DMS53 treated with DMSO at 0.1 percent for 48 hours (cell line): ENCODE data around the gene CNN3.

ENCODE experiments used
- DNase-seq: peaks from one replicate; lab custom pipeline; 2025; ENCODE audit not compliant: unreplicated experiment; lab: John Stamatoyannopoulos, UW

Gene CNN3

DNA sequence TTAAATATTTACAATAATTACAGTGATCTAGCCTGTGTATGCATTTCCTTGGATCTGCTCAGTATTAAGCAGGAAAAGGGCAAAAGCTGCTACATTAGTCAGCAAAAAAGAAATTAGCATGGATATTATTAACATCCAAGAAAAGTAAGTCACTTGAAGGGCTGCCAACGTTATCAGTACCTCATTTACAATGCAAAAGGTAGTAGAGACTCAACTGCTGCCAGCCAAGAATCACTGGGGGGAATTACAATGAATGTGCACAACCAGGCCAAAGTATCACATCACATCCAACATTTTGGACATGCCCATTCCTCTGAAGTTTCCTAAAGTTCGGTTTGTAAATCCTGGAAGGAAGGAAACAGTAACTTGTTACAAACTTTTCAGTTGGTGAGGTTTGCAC, 1.9 kb downstream of the CNN3 start:
- DNase-seq, result no peak

GRCh38 chr1:94922761-94923331, 4.1 kb downstream of the CNN3 start:
- no peak for DNase-seq

GRCh38 chr1:94921977-94922376, 4.9 kb downstream of the CNN3 start:
- DNase-seq, result no peak

GRCh38 chr1:94920061-94920460, 6.8 kb downstream of the CNN3 start:
- no peak for DNase-seq

DNA sequence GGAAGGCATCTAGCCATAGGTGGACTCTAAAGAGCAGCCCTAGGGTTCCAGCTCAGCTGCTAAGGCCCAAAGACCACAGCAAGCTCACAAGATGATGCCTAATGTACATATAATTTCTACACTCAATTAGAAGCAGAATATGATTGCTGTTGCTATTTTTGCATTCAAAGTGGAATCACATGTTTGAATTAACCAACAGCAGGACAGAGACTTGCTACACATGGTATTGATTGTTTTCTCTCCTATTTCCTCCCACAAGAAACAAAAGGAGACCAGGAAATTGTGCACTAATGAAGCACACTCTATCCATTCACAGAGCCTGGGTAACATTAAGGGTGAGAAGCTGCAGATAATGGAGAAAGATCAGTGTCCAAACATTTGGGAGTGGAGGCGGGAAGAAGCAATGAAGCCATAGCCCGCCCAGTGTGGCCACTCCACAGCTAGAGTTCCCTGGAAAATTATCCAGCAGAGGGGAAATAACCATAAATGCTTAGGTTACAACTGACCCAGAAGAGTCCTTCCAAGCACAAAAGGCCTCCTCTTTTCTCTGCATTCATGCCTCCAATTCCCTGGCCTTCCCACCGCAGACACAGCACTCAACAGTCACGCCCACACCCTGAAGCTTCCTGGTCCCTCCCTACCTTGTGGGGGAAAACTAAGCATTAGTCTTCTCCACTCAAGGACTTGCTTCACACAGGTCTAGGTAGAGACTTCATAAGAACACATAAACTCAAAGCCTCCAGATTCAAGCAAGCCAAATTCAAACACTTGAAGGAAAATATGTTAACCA, 7.5 kb downstream of the CNN3 start:
- no peak for DNase-seq

DNA sequence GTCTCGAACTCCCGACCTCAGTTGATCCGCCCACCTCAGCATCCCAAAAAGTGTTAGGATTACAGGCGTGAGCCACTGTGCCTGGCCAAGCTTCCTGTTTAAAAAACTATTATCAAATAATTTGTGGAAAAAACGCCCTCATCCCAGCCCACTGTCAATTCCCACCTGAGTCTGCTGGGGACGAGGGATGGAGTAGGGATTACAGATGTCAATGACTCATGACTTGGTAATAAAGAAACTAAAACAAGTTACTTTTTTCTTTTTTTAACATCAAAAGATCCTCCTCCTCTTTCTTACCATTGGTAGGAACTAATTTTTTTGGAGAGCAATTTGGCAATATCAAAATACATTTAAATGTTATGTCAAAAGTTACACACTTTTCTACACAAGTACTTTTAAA, 9.7 kb downstream of the CNN3 start:
- DNase-seq, result no peak

GRCh38 chr1:94912263-94913184, 14.4 kb downstream of the CNN3 start:
- no peak for DNase-seq

DNA sequence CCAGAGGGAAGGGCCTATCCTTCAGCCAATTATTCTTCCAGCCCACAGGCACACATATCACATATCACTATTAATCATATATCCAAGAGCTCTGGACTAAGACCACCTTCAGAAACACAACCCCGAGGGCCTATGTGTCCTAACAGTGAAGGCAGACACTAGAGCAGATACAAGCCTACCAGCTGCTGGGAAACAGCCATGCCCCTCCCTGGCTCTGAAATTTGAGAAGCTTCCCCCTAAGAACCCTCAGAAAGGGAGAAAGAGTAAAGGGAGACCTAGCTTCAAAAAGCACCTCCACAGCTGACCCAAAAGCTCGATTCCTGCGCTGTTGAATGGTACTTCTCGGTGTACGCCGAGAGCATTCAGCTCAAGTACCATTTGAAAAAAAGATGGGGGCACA, 17.4 kb downstream of the CNN3 start:
- no peak for DNase-seq

- no peak for DNase-seq
These were observed 17.9 kb downstream of the CNN3 start for GRCh38 chr1:94908965-94909364.

GRCh38 chr1:94908190-94908589, 18.7 kb downstream of the CNN3 start:
- DNase-seq, result no peak

GRCh38 chr1:94907136-94907535, 19.8 kb downstream of the CNN3 start:
- no peak for DNase-seq

DNA sequence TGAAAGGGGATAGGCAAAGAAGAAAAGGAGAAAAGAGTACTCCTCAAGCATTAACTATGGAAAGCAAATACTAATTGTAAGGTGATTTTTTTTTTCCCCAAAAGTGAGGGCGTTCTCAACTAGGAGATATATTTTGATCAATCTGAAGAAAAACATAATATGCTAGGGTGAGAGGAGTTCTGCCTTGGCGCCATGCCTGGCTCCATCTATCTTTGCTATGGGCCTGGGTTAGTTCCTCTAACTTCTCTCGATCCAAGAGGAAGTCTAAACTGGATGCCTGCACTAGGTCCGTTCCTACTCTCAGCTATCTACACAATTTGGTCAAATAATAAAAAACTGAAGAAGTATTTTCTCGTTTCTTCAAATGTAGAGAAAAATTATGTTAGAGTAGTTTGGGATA, 20.5 kb downstream of the CNN3 start:
- no peak for DNase-seq

DNA sequence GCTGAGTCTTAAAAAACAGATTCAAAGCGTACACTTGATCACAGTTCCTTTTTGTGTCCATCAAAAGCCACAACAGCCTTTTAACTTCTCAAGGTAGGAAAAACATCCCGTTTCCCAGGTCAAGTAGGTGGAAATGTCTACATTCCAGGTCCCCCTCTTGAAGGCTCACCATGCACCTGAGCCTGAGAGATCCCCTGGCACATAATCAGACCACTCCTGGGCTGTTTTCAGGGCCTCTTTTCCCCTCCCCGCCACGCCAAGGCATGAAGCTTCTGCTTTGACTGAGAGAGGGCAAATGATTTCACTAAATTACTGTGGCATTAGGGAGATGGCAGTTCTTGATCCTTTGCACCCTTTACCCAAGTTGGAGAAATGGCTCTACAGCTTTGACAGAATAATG, 21.7 kb downstream of the CNN3 start:
- DNase-seq, result no peak

- DNase-seq, result no peak
These were observed 23.5 kb downstream of the CNN3 start for GRCh38 chr1:94903280-94904009.

DNA sequence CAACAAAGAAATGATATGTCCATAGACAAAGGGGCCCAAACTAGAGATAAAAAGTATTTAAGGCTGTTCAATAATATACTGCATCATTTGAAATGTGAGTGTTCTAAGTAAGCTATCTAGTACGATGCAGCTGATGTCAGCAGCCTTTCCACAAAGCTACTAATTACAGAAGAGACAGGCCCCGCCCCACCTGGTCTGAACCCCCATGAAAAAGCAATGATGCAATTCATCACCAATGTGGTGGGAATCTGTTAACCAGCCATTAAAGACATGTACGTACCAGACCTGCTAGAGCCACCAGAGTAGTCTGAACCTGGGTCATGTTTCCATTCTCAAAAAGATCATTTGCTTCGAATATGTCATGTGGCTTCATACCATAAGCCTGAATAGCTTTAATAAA, 25.1 kb downstream of the CNN3 start:
- DNase-seq, result no peak

DNA sequence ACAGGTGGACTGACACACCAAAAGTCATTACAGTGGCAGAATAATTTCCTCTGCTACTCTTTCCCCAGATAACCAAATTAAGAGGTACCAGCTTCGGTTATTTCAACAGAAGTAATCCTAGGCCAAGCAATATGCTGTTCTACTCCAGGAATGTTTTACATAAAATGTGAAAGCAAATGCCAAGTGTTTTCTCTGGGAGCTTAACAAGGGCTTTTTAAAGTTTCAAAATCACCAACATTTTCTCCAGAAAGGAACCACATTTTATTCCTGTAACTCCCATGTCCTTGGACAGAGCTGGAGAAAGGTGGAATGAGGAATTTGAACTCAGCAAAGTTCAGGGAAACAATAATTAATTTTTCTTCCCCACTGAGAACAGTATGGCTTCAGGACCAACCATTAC, 27.2 kb downstream of the CNN3 start:
- DNase-seq, result no peak

DNA sequence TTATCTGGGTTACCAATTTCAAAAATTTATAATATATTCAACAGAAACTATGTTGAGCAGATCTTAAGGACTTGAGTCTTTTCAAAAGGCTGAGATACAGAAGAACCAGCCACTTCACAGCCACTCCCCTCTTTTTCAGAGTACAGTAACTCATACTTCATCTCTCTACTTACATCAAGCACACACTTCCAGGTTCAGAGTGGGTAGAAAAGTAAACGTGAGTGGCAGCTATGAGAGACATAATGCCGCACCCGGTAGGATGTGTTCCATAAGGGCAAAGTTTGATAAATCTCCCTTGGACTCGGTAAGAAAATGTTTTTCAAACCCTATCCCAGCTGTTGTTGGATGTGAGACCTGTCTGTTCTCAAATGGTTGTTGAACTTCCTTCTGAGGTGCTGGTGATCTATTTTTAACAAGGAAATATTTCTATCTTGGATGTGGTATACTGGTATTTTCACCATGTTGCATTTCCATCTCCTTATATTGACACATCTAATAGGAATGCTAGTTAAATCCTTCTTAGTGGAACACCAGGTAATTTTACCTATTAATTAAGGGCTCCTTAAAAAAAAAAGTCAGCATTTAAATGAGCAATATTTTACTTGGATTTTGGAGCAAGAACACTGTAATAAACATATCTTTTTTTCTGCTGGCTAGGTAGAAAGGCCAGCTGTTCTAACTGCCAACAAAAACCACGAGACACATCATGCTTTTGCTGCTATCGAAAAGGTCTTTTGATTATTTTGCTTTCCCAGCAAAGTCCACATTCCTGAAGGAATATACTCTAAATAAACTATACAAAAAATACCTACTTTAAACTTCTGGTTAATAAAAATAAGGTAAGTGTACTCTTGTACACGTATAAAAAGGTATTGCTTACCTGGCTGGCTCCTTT, 28.2 kb downstream of the CNN3 start:
- no peak for DNase-seq

DNA sequence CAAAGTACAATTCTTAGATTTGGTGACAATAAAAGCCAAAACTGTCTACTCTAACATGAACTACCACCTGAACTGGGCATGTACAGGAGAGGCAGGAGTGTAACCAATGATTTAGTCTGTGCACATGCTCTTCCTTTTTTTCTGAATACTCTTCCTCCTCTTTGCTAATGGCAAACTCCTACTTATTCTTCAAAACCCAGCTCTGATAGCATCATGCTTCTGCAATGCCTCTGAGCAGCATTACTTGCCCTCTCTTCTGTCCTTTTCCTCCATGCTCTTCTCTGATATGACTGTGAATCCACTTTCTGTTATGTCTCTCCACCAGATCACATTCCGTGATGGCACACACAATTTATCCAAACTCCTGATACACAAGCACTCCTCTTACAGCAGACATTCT, 31.4 kb downstream of the CNN3 start:
- no peak for DNase-seq

DNA sequence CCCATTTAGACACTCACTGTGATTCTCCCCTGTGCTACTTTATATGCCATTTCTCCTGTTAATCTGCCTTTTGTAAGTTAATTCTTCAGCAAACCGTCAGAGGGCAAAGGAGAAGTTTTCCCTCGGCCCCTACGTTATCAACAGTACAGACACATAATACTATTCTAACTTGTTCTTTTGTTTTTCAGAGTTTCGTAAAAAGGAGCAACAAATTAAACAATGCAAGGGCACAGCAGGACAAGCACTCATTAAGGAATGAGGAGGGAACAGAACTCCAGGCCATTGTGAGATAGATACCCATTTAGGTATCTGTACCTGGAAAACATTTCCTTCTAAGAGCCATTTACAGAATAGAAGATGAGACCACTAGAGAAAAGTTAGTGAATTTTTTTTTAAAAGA, 32.3 kb downstream of the CNN3 start:
- DNase-seq, result no peak

- DNase-seq, result no peak
These were observed 34.2 kb downstream of the CNN3 start for GRCh38 chr1:94892604-94893254.
